Karpas-422 (cell line): ENCODE measurements around the gene CD164L2. TPM values are rescaled to one million over a fixed set of nuclear protein-coding genes. Genes with fewer than 3 reads are reported as not detected.
"Not testable (repeated sequence)": the region's sequence is repeated elsewhere in the genome, so short reads cannot be mapped to it uniquely, and the experiment has no call there.

ENCODE experiments used
- DNase-seq: peaks from one replicate; pipeline ENCODE4 v3.0.0-alpha.2; 2015
- H2AFZ ChIP-seq: fragments of 200-600 bp; sonication (generic); 2 replicates; pipeline ENCODE4 v1.6.1; 2014; ENCODE audit warnings: antibody characterized with exemption, low read length, mixed read lengths
- H3K27ac ChIP-seq: fragments of 200-600 bp; sonication (generic); 2 replicates; pipeline ENCODE4 v1.5.1; 2014; ENCODE audit warnings: mild to moderate bottlenecking, low read length, moderate library complexity
- H3K27me3 ChIP-seq: fragments of 200-600 bp; sonication (generic); 2 replicates; pipeline ENCODE4 v1.6.1; 2014; ENCODE audit warnings: low read length, mixed read lengths
- H3K36me3 ChIP-seq: fragments of 200-600 bp; sonication (generic); 2 replicates; pipeline ENCODE4 v1.6.1; 2014; ENCODE audit warnings: low read length, mixed read lengths; ENCODE audit not compliant: insufficient read depth
- H3K4me1 ChIP-seq: fragments of 200-600 bp; sonication (generic); 2 replicates; pipeline ENCODE4 v1.6.1; 2014; ENCODE audit warnings: mild to moderate bottlenecking, low read length, mixed read lengths
- H3K4me2 ChIP-seq: fragments of 200-600 bp; sonication (generic); 2 replicates; pipeline ENCODE4 v1.6.1; 2014; ENCODE audit warnings: low read length, low read depth, mild to moderate bottlenecking; ENCODE audit not compliant: poor library complexity, severe bottlenecking
- H3K4me3 ChIP-seq: fragments of 200-600 bp; sonication (generic); 2 replicates; pipeline ENCODE4 v1.5.1; 2014; ENCODE audit warnings: mild to moderate bottlenecking, antibody characterized with exemption, low read length, mixed read lengths
- H3K79me2 ChIP-seq: fragments of 200-600 bp; sonication (generic); 2 replicates; pipeline ENCODE4 v1.6.1; 2014; ENCODE audit warnings: mild to moderate bottlenecking, low read length, mixed read lengths
- H3K9ac ChIP-seq: fragments of 200-600 bp; sonication (generic); 2 replicates; pipeline ENCODE4 v1.6.0; 2014; ENCODE audit warnings: low read length
- H3K9me2 ChIP-seq: fragments of 200-600 bp; sonication (generic), shearing (Covaris generic); replicated peaks from 2 replicates; pipeline ENCODE4 v1.6.0; 2014; ENCODE audit warnings: mild to moderate bottlenecking, low read length, moderate library complexity; ENCODE audit not compliant: insufficient read depth
- H3K9me3 ChIP-seq: fragments of 300-700, 200-600 bp; sonication (generic); 2 replicates; pipeline ENCODE4 v1.6.1; 2014; ENCODE audit warnings: low read length, mixed read lengths
- H4K20me1 ChIP-seq: fragments of 200-600 bp; sonication (generic); 2 replicates; pipeline ENCODE4 v1.6.1; 2014; ENCODE audit warnings: mild to moderate bottlenecking, antibody characterized with exemption, low read length, low read depth; ENCODE audit not compliant: insufficient read depth
- total RNA-seq: library from RNA; depleted of rRNA; stranded (reverse); fragments of >200 nt; shearing (Covaris generic); gene quantifications from 2 replicates; pipeline ENCODE4 v1.2.3, GENCODE V29; 2014; ENCODE audit warnings: low replicate concordance

The CD164L2 gene
- total RNA-seq, 1 experiment from 2014 or later, result 0.22 TPM

DNA sequence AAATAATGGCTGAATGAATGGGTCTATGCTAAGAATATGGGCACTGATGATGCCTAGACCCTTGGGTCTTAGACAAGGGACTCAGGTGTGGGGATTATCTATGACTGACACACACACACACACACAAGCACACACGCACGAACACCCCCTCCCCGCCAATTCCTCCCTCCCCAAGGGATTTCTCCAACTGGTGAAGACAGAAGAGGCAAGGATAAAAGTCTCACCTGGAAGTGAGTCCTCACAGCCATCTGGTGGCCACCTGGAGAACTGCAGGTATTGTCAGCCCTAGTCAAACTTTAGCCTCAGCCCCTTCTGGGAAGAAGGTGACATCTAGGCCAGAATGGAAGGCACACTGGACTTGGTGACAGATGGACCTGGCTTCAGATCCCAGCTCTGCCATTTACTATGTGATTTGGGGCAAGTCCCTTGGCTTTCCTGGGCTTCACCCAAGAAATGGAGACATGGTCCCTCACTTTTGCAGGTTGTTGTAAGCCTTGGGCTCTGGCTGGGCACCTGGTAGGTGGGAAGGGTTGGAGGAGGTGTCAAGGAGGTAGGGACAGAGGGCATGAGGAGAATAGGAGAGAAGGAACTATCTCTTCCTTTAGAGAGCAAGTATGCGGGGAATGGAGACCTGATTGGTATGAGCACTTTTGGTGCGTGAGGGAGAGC lies 5.3 kb upstream of the CD164L2 start:
- no peak overlapping the region for H3K4me3 ChIP-seq
- H4K20me1 ChIP-seq, result no peaks in the 10 kb centered on the region
- H3K9me3 ChIP-seq, result no peaks in the 10 kb centered on the region
- no peak overlapping the region for H3K4me2 ChIP-seq
- peak; percentile 83 for DNase-seq
- H3K4me1 ChIP-seq, result peaks cover 18% of the 10 kb centered on the region
- H3K36me3 ChIP-seq, result no peaks in the 10 kb centered on the region
- H3K27me3 ChIP-seq, result no peaks in the 10 kb centered on the region
- H3K27ac ChIP-seq, result no peak overlapping the region
- no peak overlapping the region for H2AFZ ChIP-seq
- H3K79me2 ChIP-seq, result peaks cover 5% of the 10 kb centered on the region; the same call in 1 of the 2 replicates
- no peak overlapping the region for H3K9ac ChIP-seq
- no peaks in the 10 kb centered on the region for H3K9me2 ChIP-seq

- not testable (repeated sequence) for H3K9ac ChIP-seq, H2AFZ ChIP-seq, H3K9me2 ChIP-seq, H3K27ac ChIP-seq, H3K4me2 ChIP-seq, H3K4me1 ChIP-seq, H3K36me3 ChIP-seq, H3K27me3 ChIP-seq, H4K20me1 ChIP-seq, H3K4me3 ChIP-seq, H3K79me2 ChIP-seq, DNase-seq, H3K9me3 ChIP-seq
Measured at GRCh38 chr1:27384797-27385196, 1.7 kb upstream of the CD164L2 start.

DNA sequence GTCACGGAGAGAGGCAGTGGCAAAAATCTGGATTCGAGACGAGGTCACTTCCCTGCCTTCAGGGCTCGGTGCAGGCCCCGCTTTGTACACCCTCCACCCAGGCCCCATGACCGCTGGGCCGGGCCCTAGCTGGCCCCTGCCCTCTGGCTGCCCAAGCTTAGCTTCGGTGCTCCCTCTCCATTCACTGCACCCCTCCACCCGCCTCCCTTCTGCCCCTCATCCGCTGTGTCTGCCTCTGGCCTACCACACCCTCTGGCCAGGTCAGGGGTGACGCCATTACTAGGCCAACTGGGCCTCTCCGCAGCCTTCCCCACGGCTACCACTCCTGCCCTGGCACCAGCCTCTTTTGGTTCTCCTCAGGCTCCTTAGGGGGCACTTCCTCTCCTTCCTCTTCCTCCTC lies 528 bp upstream of the CD164L2 start:
- no peak overlapping the region for H3K9ac ChIP-seq
- H3K4me3 ChIP-seq, result no peak overlapping the region
- H3K79me2 ChIP-seq, result no peaks in the 10 kb centered on the region
- no peak for DNase-seq
- H3K4me2 ChIP-seq, result no peak overlapping the region
- H3K9me3 ChIP-seq, result no peaks in the 10 kb centered on the region
- no peaks in the 10 kb centered on the region for H3K4me1 ChIP-seq
- no peaks in the 10 kb centered on the region for H3K27me3 ChIP-seq
- no peak overlapping the region for H2AFZ ChIP-seq
- no peaks in the 10 kb centered on the region for H3K9me2 ChIP-seq
- H4K20me1 ChIP-seq, result no peaks in the 10 kb centered on the region
- H3K36me3 ChIP-seq, result no peaks in the 10 kb centered on the region
- H3K27ac ChIP-seq, result no peak overlapping the region

DNA sequence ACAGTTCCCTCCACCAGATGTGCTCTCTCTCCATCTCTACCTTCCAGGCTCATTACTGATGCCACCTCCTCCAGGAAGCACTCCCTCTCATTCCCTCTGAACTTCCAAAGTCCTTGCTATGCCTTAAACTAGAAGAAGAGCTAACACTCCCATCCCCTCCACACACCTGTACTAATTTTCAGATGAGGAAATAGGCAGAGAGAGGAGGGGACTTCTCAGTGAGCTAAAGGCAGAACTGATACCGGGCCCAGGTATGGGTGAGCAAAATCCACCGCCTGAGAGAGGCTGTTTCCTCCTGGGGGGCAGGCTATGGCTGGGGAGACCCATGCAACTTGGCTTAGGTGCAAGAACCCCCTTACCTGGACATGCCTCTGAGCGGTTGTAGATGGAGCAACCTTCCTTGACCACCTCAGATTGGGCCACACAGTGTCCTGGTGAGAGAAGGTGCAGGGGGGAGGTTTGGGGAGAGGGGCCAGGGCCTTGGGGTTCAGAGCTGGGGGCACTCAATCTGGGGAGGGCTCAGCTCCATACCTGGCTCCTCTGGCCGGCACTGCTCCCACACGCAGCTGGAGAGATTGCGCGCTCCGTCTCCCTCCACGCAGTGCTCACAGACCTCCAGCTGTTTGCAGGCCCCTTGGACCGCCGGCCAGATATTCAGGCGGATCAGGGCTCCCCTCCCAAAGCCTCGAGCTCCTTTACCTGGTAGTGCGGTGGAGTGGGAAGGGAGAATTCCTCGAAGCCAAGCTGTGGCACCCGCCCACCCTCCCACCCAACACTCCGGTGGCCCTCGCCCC lies 967 bp downstream of the CD164L2 start:
- no peak overlapping the region for H3K4me3 ChIP-seq
- H3K4me1 ChIP-seq, result no peaks in the 10 kb centered on the region
- no peaks in the 10 kb centered on the region for H3K27me3 ChIP-seq
- H3K9me2 ChIP-seq, result no peaks in the 10 kb centered on the region
- no peaks in the 10 kb centered on the region for H3K9me3 ChIP-seq
- no peaks in the 10 kb centered on the region for H4K20me1 ChIP-seq
- H3K79me2 ChIP-seq, result no peaks in the 10 kb centered on the region
- H3K4me2 ChIP-seq, result no peak overlapping the region
- H3K36me3 ChIP-seq, result no peaks in the 10 kb centered on the region
- no peak for DNase-seq
- H3K27ac ChIP-seq, result no peak overlapping the region
- H3K9ac ChIP-seq, result no peak overlapping the region
- H2AFZ ChIP-seq, result no peak overlapping the region

- H3K27me3 ChIP-seq, result no peaks in the 10 kb centered on the region
- H3K36me3 ChIP-seq, result no peaks in the 10 kb centered on the region
- H3K27ac ChIP-seq, result no peak overlapping the region
- no peaks in the 10 kb centered on the region for H3K4me1 ChIP-seq
- no peaks in the 10 kb centered on the region for H3K79me2 ChIP-seq
- H3K4me3 ChIP-seq, result no peak overlapping the region
- no peaks in the 10 kb centered on the region for H3K9me3 ChIP-seq
- H3K9me2 ChIP-seq, result no peaks in the 10 kb centered on the region
- H3K9ac ChIP-seq, result no peak overlapping the region
- no peak for DNase-seq
- no peak overlapping the region for H2AFZ ChIP-seq
- H4K20me1 ChIP-seq, result no peaks in the 10 kb centered on the region
- H3K4me2 ChIP-seq, result no peak overlapping the region
Measured at GRCh38 chr1:27380766-27381733, 2.1 kb downstream of the CD164L2 start.

DNA sequence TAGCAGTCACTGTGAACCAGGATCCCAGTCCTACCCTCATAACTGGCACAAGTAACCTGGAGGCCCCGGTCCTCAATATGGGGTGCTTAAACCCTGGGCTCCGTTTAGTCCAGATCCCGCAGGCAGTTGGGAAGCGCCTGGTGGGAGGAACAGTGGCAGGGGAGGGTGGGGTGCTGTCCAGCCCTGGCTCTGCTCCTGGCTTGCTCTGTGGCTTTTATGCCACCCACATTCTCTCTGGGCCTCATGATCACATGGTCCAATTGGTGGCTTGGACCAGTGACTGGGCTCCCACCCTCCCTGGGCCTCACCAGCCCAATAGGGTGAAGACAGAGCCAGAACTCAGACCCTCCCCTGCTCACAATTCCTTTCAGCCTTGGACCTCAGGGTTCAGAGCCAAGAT lies 2.9 kb downstream of the CD164L2 start:
- Histone ChIP-seq H4K20me1 (no peaks in the 10 kb centered on the region), H3K9me2 (no peaks in the 10 kb centered on the region), H3K27me3 (no peaks in the 10 kb centered on the region), H3K36me3 (no peaks in the 10 kb centered on the region), H3K79me2 (no peaks in the 10 kb centered on the region), H3K4me2 (no peak overlapping the region), H3K27ac (no peak overlapping the region), H3K4me3 (no peak overlapping the region), H3K9ac (no peak overlapping the region), H3K4me1 (no peaks in the 10 kb centered on the region), H2AFZ (no peak overlapping the region), H3K9me3 (no peaks in the 10 kb centered on the region)
- no peak for DNase-seq

GRCh38 chr1:27379564-27380122 lies 3.5 kb downstream of the CD164L2 start:
- Histone ChIP-seq H3K79me2 (no peaks in the 10 kb centered on the region), H3K9ac (no peak overlapping the region), H3K4me1 (peaks cover under 1% of the 10 kb centered on the region), H3K27me3 (no peaks in the 10 kb centered on the region), H2AFZ (no peak overlapping the region), H3K4me2 (no peak overlapping the region), H3K36me3 (no peaks in the 10 kb centered on the region), H4K20me1 (no peaks in the 10 kb centered on the region), H3K9me2 (no peaks in the 10 kb centered on the region), H3K4me3 (no peak overlapping the region), H3K9me3 (no peaks in the 10 kb centered on the region), H3K27ac (no peak overlapping the region)
- no peak for DNase-seq
